ENCODE data around the gene CFAP43. TPM values are rescaled to one million over a fixed set of nuclear protein-coding genes. Genes with fewer than 3 reads are reported as not detected.

The CFAP43 gene
- total and polyA plus RNA-seq, 2 experiments from 2014 or later = 0.24 to 0.44 TPM

DNA sequence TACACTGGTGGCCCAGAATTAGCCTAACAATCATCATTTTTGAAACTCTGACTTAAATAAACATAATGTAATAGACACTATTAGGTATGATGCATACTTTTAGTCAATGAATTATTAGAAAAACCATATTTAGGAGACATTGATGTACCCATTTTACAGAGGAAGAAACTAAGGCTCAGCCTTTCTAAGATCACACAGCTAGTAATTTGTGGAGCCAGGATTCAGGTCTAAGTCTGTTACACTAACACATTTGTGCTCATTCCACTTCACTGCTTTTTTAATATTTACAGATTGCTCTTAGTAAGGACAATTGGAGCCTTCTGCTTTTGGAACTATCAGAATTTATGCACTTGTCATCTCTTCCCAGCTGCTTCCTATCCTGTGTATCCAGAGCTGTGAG lies 8.9 kb downstream of the CFAP43 start:
- H3K4me3 Mint-ChIP-seq = no peak overlapping the region
- Histone ChIP-seq H4K20me1 (replicated peaks; ENCODE audit: insufficient read depth) (no peaks in the 10 kb centered on the region), H2AFZ (no peak overlapping the region), H3K79me2 (replicated peaks; ENCODE audit: insufficient read depth) (no peaks in the 10 kb centered on the region), H3K4me3 (no peak overlapping the region), H3K4me2 (no peak overlapping the region), H3K4me1 (ENCODE audit: insufficient read depth) (no peaks in the 10 kb centered on the region), H3K27ac (ENCODE audit: low read depth) (no peak overlapping the region), H3K36me3 (ENCODE audit: insufficient read depth) (no peaks in the 10 kb centered on the region), H3K27me3 (ENCODE audit: insufficient read depth) (no peaks in the 10 kb centered on the region), H3K9me2 (ENCODE audit: insufficient read depth) (no peaks in the 10 kb centered on the region), H3F3A (replicated peaks; ENCODE audit: low read depth) (no peaks in the 10 kb centered on the region)
- no peaks in the 10 kb centered on the region for H3K27me3 Mint-ChIP-seq (ENCODE audit: insufficient read depth, low read depth, poor library complexity)
- no peaks in the 10 kb centered on the region for H3K4me1 Mint-ChIP-seq
- no peaks in the 10 kb centered on the region for H3K36me3 Mint-ChIP-seq (ENCODE audit: low read depth)
- H3K27ac Mint-ChIP-seq = no peak overlapping the region
- no peak for ATAC-seq
- H3K9me3 Mint-ChIP-seq = no peaks in the 10 kb centered on the region
- TF ChIP-seq POLR2AphosphoS5 (IDR thresholded peaks at IDR 0.05; ENCODE audit: low read depth) (no peak), ZNF331 (CRISPR knock-in tag; IDR thresholded peaks at IDR 0.05; ENCODE audit: low read depth) (no peak), EZH2 (IDR thresholded peaks at IDR 0.05; ENCODE audit: low read depth, unreplicated experiment) (no peak), STAT1 (IDR thresholded peaks at IDR 0.05; ENCODE audit: unreplicated experiment) (no peak), NANOG (IDR thresholded peaks at IDR 0.05; ENCODE audit: borderline replicate concordance) (no peak), JUNB (IDR thresholded peaks at IDR 0.05; ENCODE audit: unreplicated experiment) (no peak)
- TF ChIP-seq, protein P1, sequence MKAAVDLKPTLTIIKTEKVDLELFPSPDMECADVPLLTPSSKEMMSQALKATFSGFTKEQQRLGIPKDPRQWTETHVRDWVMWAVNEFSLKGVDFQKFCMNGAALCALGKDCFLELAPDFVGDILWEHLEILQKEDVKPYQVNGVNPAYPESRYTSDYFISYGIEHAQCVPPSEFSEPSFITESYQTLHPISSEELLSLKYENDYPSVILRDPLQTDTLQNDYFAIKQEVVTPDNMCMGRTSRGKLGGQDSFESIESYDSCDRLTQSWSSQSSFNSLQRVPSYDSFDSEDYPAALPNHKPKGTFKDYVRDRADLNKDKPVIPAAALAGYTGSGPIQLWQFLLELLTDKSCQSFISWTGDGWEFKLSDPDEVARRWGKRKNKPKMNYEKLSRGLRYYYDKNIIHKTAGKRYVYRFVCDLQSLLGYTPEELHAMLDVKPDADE (IDR thresholded peaks at IDR 0.05) = no peak
- TF ChIP-seq, protein P2, sequence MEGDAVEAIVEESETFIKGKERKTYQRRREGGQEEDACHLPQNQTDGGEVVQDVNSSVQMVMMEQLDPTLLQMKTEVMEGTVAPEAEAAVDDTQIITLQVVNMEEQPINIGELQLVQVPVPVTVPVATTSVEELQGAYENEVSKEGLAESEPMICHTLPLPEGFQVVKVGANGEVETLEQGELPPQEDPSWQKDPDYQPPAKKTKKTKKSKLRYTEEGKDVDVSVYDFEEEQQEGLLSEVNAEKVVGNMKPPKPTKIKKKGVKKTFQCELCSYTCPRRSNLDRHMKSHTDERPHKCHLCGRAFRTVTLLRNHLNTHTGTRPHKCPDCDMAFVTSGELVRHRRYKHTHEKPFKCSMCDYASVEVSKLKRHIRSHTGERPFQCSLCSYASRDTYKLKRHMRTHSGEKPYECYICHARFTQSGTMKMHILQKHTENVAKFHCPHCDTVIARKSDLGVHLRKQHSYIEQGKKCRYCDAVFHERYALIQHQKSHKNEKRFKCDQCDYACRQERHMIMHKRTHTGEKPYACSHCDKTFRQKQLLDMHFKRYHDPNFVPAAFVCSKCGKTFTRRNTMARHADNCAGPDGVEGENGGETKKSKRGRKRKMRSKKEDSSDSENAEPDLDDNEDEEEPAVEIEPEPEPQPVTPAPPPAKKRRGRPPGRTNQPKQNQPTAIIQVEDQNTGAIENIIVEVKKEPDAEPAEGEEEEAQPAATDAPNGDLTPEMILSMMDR (conservative IDR thresholded peaks at IDR 0.05; ENCODE audit: low read depth in 2 of 2) = no peak
- no peak for DNase-seq (ENCODE audit: low spot score)

DNA sequence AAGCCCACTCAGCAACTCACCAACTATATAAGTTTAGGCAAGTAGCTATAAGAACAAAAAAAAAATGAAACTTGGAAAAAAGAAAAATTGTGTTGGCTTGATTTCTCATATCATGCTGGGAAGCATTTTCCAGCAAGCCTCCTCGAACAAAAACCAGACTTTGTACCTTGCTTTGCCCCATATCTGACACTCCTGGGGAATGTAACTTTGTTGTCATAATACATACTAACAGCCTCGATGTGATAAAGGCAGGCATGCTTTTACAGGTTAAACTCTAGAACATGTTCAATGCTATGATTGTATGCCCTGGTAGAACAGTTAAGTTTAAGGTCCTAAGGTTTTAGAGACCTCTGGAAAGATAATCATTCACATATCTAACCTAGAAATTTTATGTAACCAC lies 11.6 kb downstream of the CFAP43 start:
- Histone ChIP-seq H3F3A (replicated peaks; ENCODE audit: low read depth) (no peaks in the 10 kb centered on the region), H3K4me3 (no peak overlapping the region), H4K20me1 (replicated peaks; ENCODE audit: insufficient read depth) (no peaks in the 10 kb centered on the region), H3K27ac (ENCODE audit: low read depth) (no peak overlapping the region), H3K79me2 (replicated peaks; ENCODE audit: insufficient read depth) (no peaks in the 10 kb centered on the region), H3K4me1 (ENCODE audit: insufficient read depth) (no peaks in the 10 kb centered on the region), H3K9me2 (ENCODE audit: insufficient read depth) (0 out of 2 replicates have a peak, but pooled peaks cover 4% of the 10 kb centered on the region), H3K36me3 (ENCODE audit: insufficient read depth) (no peaks in the 10 kb centered on the region), H3K27me3 (ENCODE audit: insufficient read depth) (no peaks in the 10 kb centered on the region), H2AFZ (no peak overlapping the region), H3K4me2 (no peak overlapping the region)
- H3K27me3 Mint-ChIP-seq (ENCODE audit: insufficient read depth, low read depth, poor library complexity) = no peaks in the 10 kb centered on the region
- ATAC-seq (no peak), DNase-seq (ENCODE audit: low spot score) (no peak)
- no peak overlapping the region for H3K27ac Mint-ChIP-seq
- H3K4me1 Mint-ChIP-seq = no peaks in the 10 kb centered on the region
- no peaks in the 10 kb centered on the region for H3K36me3 Mint-ChIP-seq (ENCODE audit: low read depth)
- no peak overlapping the region for H3K4me3 Mint-ChIP-seq
- H3K9me3 Mint-ChIP-seq = no peaks in the 10 kb centered on the region
- TF ChIP-seq JUNB (IDR thresholded peaks at IDR 0.05; ENCODE audit: unreplicated experiment) (no peak), CREB1 (CRISPR knock-in tag; IDR thresholded peaks at IDR 0.05; ENCODE audit: low read depth) (no peak), ZNF114 (CRISPR knock-in tag; IDR thresholded peaks at IDR 0.05) (no peak), ZNF331 (CRISPR knock-in tag; IDR thresholded peaks at IDR 0.05; ENCODE audit: low read depth) (no peak)
- TF ChIP-seq, protein P3, sequence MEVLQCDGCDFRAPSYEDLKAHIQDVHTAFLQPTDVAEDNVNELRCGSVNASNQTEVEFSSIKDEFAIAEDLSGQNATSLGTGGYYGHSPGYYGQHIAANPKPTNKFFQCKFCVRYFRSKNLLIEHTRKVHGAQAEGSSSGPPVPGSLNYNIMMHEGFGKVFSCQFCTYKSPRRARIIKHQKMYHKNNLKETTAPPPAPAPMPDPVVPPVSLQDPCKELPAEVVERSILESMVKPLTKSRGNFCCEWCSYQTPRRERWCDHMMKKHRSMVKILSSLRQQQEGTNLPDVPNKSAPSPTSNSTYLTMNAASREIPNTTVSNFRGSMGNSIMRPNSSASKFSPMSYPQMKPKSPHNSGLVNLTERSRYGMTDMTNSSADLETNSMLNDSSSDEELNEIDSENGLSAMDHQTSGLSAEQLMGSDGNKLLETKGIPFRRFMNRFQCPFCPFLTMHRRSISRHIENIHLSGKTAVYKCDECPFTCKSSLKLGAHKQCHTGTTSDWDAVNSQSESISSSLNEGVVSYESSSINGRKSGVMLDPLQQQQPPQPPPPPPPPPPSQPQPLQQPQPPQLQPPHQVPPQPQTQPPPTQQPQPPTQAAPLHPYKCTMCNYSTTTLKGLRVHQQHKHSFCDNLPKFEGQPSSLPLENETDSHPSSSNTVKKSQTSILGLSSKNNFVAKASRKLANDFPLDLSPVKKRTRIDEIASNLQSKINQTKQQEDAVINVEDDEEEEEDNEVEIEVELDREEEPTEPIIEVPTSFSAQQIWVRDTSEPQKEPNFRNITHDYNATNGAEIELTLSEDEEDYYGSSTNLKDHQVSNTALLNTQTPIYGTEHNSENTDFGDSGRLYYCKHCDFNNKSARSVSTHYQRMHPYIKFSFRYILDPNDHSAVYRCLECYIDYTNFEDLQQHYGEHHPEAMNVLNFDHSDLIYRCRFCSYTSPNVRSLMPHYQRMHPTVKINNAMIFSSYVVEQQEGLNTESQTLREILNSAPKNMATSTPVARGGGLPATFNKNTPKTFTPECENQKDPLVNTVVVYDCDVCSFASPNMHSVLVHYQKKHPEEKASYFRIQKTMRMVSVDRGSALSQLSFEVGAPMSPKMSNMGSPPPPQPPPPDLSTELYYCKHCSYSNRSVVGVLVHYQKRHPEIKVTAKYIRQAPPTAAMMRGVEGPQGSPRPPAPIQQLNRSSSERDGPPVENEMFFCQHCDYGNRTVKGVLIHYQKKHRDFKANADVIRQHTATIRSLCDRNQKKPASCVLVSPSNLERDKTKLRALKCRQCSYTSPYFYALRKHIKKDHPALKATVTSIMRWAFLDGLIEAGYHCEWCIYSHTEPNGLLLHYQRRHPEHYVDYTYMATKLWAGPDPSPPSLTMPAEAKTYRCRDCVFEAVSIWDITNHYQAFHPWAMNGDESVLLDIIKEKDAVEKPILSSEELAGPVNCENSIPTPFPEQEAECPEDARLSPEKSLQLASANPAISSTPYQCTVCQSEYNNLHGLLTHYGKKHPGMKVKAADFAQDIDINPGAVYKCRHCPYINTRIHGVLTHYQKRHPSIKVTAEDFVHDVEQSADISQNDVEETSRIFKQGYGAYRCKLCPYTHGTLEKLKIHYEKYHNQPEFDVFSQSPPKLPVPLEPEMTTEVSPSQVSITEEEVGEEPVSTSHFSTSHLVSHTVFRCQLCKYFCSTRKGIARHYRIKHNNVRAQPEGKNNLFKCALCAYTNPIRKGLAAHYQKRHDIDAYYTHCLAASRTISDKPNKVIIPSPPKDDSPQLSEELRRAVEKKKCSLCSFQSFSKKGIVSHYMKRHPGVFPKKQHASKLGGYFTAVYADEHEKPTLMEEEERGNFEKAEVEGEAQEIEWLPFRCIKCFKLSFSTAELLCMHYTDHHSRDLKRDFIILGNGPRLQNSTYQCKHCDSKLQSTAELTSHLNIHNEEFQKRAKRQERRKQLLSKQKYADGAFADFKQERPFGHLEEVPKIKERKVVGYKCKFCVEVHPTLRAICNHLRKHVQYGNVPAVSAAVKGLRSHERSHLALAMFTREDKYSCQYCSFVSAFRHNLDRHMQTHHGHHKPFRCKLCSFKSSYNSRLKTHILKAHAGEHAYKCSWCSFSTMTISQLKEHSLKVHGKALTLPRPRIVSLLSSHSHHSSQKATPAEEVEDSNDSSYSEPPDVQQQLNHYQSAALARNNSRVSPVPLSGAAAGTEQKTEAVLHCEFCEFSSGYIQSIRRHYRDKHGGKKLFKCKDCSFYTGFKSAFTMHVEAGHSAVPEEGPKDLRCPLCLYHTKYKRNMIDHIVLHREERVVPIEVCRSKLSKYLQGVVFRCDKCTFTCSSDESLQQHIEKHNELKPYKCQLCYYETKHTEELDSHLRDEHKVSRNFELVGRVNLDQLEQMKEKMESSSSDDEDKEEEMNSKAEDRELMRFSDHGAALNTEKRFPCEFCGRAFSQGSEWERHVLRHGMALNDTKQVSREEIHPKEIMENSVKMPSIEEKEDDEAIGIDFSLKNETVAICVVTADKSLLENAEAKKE (CRISPR knock-in tag; IDR thresholded peaks at IDR 0.05) = no peak
- TF ChIP-seq, protein P2 (conservative IDR thresholded peaks at IDR 0.05; ENCODE audit: low read depth in 2 of 2) = no peak

All from GM23338 (cell line).